OCI-LY7 (cell line): ENCODE results near the gene C3.

Source experiments
- CTCF ChIP-seq: fragments of 200-600 bp; sonication (generic); conservative IDR thresholded peaks from 2 replicates; pipeline ENCODE4 v1.5.1; 2014; ENCODE audit warnings: mild to moderate bottlenecking, antibody characterized with exemption, low read length, moderate library complexity, mixed read lengths
- EZH2phosphoT487 ChIP-seq: fragments of 200-600 bp; sonication (generic); IDR thresholded peaks from 2 replicates; pipeline ENCODE4 v1.6.1; 2018; ENCODE audit warnings: low read depth, borderline replicate concordance, mild to moderate bottlenecking, mixed run types, antibody characterized with exemption, low read length, moderate library complexity, mixed read lengths

DNA sequence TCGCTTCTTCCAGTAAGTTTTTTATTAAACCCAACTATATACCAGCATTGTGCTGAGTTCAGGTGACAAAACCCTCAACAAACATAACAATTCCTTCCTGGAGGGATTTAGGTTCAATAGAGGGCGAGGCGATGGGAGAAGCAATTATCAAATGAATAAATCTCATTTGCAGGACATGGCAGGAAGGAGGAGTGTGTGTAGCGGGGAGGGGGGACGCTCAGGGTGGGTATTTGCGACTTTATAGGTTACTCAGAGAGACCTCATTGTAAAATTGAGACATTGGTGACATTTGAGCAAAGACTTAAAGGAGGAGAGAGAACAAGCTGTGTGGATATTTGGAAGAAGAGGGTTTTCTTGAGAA is 3.9 kb downstream of the C3 start:
- TF ChIP-seq CTCF (no peak), EZH2phosphoT487 (no peak)
